Astrocyte (in vitro differentiated cells and primary cell): ENCODE measurements around the gene MMP19. TPM values are rescaled to one million over a fixed set of nuclear protein-coding genes. Genes with fewer than 3 reads are reported as not detected.

Source experiments
- DNase-seq: peaks from one replicate; pipeline ENCODE4 v3.0.0-alpha.2; 2010; ENCODE audit warnings: low read depth
- FAIRE-seq: peaks from 2 replicates; lab custom pipeline; 2011; peaks lifted over from hg19 to GRCh38; lab: Jason Lieb, UNC
- H2AFZ ChIP-seq: 2 replicates; pipeline ENCODE4 v1.6.0; 2012; ENCODE audit warnings: low read depth, low read length, inconsistent platforms
- H3K27ac ChIP-seq: 2 replicates; pipeline ENCODE4 v1.5.1; 2011; ENCODE audit warnings: low read depth, low read length, inconsistent platforms
- H3K27me3 ChIP-seq: 2 replicates; pipeline ENCODE4 v1.6.0; 2011; ENCODE audit warnings: low read length, inconsistent platforms; ENCODE audit not compliant: insufficient read depth
- H3K36me3 ChIP-seq: 2 replicates; pipeline ENCODE4 v1.5.1; 2011; ENCODE audit warnings: low read length, inconsistent platforms; ENCODE audit not compliant: insufficient read depth
- H3K4me1 ChIP-seq: 2 replicates; pipeline ENCODE4 v1.5.1; 2011; ENCODE audit warnings: low read length, inconsistent platforms; ENCODE audit not compliant: insufficient read depth
- H3K4me2 ChIP-seq: 2 replicates; pipeline ENCODE4 v1.6.0; 2012; ENCODE audit warnings: low read length, inconsistent platforms
- H3K4me3 ChIP-seq: 2 replicates; pipeline ENCODE4 v1.5.1; 2011; ENCODE audit warnings: low read depth, mild to moderate bottlenecking, low read length, inconsistent platforms; ENCODE audit not compliant: insufficient read depth
- H3K79me2 ChIP-seq: 2 replicates; pipeline ENCODE4 v1.6.0; 2012; ENCODE audit warnings: mild to moderate bottlenecking, low read length, inconsistent platforms; ENCODE audit not compliant: insufficient read depth
- H3K9ac ChIP-seq: 2 replicates; pipeline ENCODE4 v1.6.0; 2012; ENCODE audit warnings: mild to moderate bottlenecking, low read length, inconsistent platforms
- H3K9me3 ChIP-seq: 2 replicates; pipeline ENCODE4 v1.5.1; 2012; ENCODE audit warnings: low read depth, mild to moderate bottlenecking, low read length, inconsistent platforms; ENCODE audit not compliant: insufficient read depth
- H4K20me1 ChIP-seq: 2 replicates; pipeline ENCODE4 v1.6.0; 2012; ENCODE audit warnings: low read length, inconsistent platforms; ENCODE audit not compliant: insufficient read depth
- H3K27ac Mint-ChIP-seq: one replicate; pipeline ENCODE4 v1.8.0; 2021; ENCODE audit warnings: mild to moderate bottlenecking, mixed read lengths; ENCODE audit not compliant: unreplicated experiment
- H3K27me3 Mint-ChIP-seq: one replicate; pipeline ENCODE4 v1.8.0; 2021; ENCODE audit warnings: low read depth, mixed read lengths; ENCODE audit not compliant: unreplicated experiment
- H3K36me3 Mint-ChIP-seq: one replicate; pipeline ENCODE4 v1.8.0; 2021; ENCODE audit warnings: low read depth, mixed read lengths; ENCODE audit not compliant: unreplicated experiment
- H3K4me1 Mint-ChIP-seq: one replicate; pipeline ENCODE4 v1.8.0; 2021; ENCODE audit warnings: low read depth, mixed read lengths; ENCODE audit not compliant: unreplicated experiment
- H3K4me3 Mint-ChIP-seq: one replicate; pipeline ENCODE4 v1.8.0; 2021; ENCODE audit warnings: mild to moderate bottlenecking, moderate library complexity, mixed read lengths; ENCODE audit not compliant: unreplicated experiment
- H3K9me3 Mint-ChIP-seq: one replicate; pipeline ENCODE4 v1.8.0; 2021; ENCODE audit warnings: mild to moderate bottlenecking, mixed read lengths; ENCODE audit not compliant: unreplicated experiment
- EZH2 ChIP-seq: IDR thresholded peaks from 2 replicates; pipeline ENCODE4 v1.6.1; 2012; ENCODE audit warnings: mild to moderate bottlenecking, low read length, inconsistent platforms; ENCODE audit not compliant: insufficient read depth
- total RNA-seq: library from RNA; stranded (reverse); gene quantifications from 2 replicates; pipeline ENCODE4 v1.2.1, GENCODE V29; 2021
- TF ChIP-seq, protein P1 (sequence below): IDR thresholded peaks from 2 replicates; pipeline ENCODE4 v1.5.1; 2011; ENCODE audit warnings: low read depth, mild to moderate bottlenecking, inconsistent platforms, low read length, moderate library complexity; ENCODE audit not compliant: insufficient read depth

The MMP19 gene
- total RNA-seq, 1 donor from 2014 or later = 4.7 TPM

GRCh38 chr12:55789893-55790292 lies 52.8 kb downstream of the MMP19 start:
- FAIRE-seq = no peak
- Histone ChIP-seq H3K79me2 (peaks cover 8% of the 10 kb centered on the region), H3K4me3 (no peak overlapping the region), H2AFZ (no peak overlapping the region), H3K4me2 (no peak overlapping the region), H3K4me1 (no peaks in the 10 kb centered on the region), H4K20me1 (peaks cover 10% of the 10 kb centered on the region), H3K27me3 (no peaks in the 10 kb centered on the region), H3K9ac (no peak overlapping the region), H3K27ac (no peak overlapping the region), H3K36me3 (peaks cover 49% of the 10 kb centered on the region), H3K9me3 (no peaks in the 10 kb centered on the region)
- Mint-ChIP-seq H3K4me1 (no peaks in the 10 kb centered on the region), H3K4me3 (no peak overlapping the region), H3K36me3 (peaks cover 14% of the 10 kb centered on the region), H3K27me3 (no peaks in the 10 kb centered on the region), H3K27ac (no peak overlapping the region), H3K9me3 (no peaks in the 10 kb centered on the region)
- TF ChIP-seq EZH2 = no peak
- TF ChIP-seq, protein P1, sequence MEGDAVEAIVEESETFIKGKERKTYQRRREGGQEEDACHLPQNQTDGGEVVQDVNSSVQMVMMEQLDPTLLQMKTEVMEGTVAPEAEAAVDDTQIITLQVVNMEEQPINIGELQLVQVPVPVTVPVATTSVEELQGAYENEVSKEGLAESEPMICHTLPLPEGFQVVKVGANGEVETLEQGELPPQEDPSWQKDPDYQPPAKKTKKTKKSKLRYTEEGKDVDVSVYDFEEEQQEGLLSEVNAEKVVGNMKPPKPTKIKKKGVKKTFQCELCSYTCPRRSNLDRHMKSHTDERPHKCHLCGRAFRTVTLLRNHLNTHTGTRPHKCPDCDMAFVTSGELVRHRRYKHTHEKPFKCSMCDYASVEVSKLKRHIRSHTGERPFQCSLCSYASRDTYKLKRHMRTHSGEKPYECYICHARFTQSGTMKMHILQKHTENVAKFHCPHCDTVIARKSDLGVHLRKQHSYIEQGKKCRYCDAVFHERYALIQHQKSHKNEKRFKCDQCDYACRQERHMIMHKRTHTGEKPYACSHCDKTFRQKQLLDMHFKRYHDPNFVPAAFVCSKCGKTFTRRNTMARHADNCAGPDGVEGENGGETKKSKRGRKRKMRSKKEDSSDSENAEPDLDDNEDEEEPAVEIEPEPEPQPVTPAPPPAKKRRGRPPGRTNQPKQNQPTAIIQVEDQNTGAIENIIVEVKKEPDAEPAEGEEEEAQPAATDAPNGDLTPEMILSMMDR = no peak
- no peak for DNase-seq

DNA sequence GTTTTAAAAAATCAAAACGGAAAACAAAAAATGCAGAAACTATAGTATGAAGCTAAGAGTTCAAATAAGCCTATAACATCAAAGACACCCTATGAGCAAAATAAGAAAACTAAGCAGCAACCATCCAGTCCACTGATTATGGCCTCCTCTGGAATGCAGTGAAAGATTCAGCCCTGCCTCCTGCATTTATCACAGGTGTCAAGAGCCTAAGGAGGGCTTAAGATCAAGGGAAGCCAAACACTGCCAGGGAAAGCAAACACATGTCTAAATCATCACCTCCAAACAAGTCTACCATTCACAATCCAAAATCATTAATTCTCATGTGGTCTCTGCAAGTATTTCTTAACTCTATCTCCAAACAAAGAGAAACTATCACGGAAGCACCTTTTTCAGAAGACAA lies 53.6 kb downstream of the MMP19 start:
- no peaks in the 10 kb centered on the region for H3K4me1 ChIP-seq
- TF ChIP-seq, protein P1 = no peak
- no peak for TF ChIP-seq EZH2
- peaks cover 10% of the 10 kb centered on the region for H4K20me1 ChIP-seq
- H3K4me3 ChIP-seq = no peak overlapping the region
- Mint-ChIP-seq H3K9me3 (no peaks in the 10 kb centered on the region), H3K36me3 (peaks cover 10% of the 10 kb centered on the region), H3K4me1 (no peaks in the 10 kb centered on the region), H3K27ac (no peak overlapping the region), H3K4me3 (no peak overlapping the region), H3K27me3 (no peaks in the 10 kb centered on the region)
- peaks cover 48% of the 10 kb centered on the region for H3K36me3 ChIP-seq
- H3K27ac ChIP-seq = no peak overlapping the region
- no peak overlapping the region for H2AFZ ChIP-seq
- H3K27me3 ChIP-seq = no peaks in the 10 kb centered on the region
- FAIRE-seq = no peak
- H3K9ac ChIP-seq = no peak overlapping the region
- H3K79me2 ChIP-seq = peaks cover 8% of the 10 kb centered on the region
- DNase-seq = no peak
- H3K9me3 ChIP-seq = no peaks in the 10 kb centered on the region
- H3K4me2 ChIP-seq = no peak overlapping the region

GRCh38 chr12:55788546-55788945 lies 54.2 kb downstream of the MMP19 start:
- Mint-ChIP-seq H3K4me1 (no peaks in the 10 kb centered on the region), H3K36me3 (peaks cover 11% of the 10 kb centered on the region), H3K9me3 (no peaks in the 10 kb centered on the region), H3K4me3 (no peak overlapping the region), H3K27ac (no peak overlapping the region), H3K27me3 (no peaks in the 10 kb centered on the region)
- Histone ChIP-seq H3K9ac (no peak overlapping the region), H3K4me1 (no peaks in the 10 kb centered on the region), H3K4me3 (no peak overlapping the region), H3K27ac (no peak overlapping the region), H3K4me2 (no peak overlapping the region), H3K79me2 (peaks cover 8% of the 10 kb centered on the region), H3K9me3 (no peaks in the 10 kb centered on the region), H3K36me3 (peaks cover 49% of the 10 kb centered on the region), H4K20me1 (peaks cover 10% of the 10 kb centered on the region), H3K27me3 (no peaks in the 10 kb centered on the region), H2AFZ (no peak overlapping the region)
- TF ChIP-seq EZH2 = no peak
- TF ChIP-seq, protein P1 = no peak
- DNase-seq (no peak), FAIRE-seq (no peak)
